Superior temporal gyrus (tissue), 1 donor: Measurements from ENCODE around the gene FAM72D.
A peak's percentile ranks its signal among the peaks of the same experiment; 100 is the strongest.
"Not testable (repeated sequence)": the region's sequence is repeated elsewhere in the genome, so short reads cannot be mapped to it uniquely, and the experiment has no call there.

ENCODE experiments used
- DNase-seq: peaks from one replicate; pipeline ENCODE4 v3.0.0-alpha.2; 2016; ENCODE audit errors: extremely low spot score

The FAM72D gene

DNA sequence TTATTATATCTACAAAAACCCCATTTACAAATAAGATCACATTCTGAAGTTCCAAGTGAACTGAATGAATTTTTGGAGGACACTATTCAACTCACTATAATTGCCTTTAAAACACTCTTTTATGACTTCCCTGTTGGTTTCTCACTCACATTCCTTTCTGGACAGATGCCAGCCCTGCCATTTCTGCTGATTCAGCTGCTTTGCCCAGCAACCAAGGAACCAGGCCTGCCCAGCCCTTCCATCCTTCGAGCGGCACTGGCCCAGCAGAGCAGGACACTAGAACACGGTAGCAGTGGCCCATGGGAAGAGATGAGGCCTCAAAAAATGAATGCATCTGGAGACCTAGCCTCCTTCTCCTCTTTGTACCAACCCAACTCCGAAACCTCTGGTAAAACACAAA lies 50.5 kb downstream of the FAM72D start:
- DNase-seq: not testable (repeated sequence)

- DNase-seq: not testable (repeated sequence)
Observed at GRCh38 chr1:145147172-145147571, 51.4 kb downstream of the FAM72D start.

DNA sequence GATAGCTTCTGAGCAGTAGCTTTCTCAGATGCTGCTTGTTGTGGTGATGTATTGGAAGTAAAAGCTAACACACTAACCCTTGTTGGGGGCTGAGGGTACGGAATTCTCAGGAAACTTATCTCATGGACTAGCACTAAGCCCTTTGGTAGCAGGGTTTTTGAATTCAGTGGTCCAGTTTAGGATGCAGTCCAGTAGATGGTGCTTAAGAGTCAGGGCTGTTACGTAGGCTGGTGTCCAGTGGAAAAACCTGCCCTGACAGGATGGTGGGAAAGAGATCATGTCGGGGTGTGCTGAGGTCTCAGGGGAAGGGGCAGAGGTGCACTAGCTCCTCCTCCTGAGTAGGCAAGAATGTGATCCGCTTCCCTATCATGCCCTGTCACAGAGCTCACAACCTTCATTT lies 59.6 kb downstream of the FAM72D start:
- not testable (repeated sequence) for DNase-seq

DNA sequence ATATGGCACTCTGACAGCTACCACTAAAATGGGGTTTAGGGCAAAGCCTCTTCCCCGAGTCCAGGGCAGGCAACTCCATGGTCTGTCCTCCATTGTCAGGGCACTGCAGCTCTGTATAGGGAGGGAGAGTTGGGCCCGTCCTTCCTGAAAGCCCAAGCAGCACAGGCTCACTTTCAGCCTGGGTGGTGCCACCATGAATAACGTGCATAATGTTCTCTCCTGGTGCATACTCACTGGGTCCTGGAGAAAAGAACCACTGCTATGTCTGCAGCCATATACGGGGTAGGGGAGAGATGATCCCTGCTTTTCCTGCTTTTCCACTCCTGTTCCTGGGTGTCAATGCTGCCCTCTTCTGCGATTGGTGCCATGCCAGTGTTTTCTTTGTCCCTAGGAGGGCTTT lies 60.1 kb downstream of the FAM72D start:
- not testable (repeated sequence) for DNase-seq

GRCh38 chr1:145156891-145157610 lies 61.3 kb downstream of the FAM72D start:
- peak; percentile 29 for DNase-seq

GRCh38 chr1:145157715-145158114 lies 61.9 kb downstream of the FAM72D start:
- not testable (repeated sequence) for DNase-seq

GRCh38 chr1:145161046-145161752 lies 65.4 kb downstream of the FAM72D start:
- DNase-seq: not testable (repeated sequence)
